ENCODE results near the gene VPS13C.
"Not testable (repeated sequence)": the region's sequence is repeated elsewhere in the genome, so short reads cannot be mapped to it uniquely, and the experiment has no call there.

The VPS13C gene

DNA sequence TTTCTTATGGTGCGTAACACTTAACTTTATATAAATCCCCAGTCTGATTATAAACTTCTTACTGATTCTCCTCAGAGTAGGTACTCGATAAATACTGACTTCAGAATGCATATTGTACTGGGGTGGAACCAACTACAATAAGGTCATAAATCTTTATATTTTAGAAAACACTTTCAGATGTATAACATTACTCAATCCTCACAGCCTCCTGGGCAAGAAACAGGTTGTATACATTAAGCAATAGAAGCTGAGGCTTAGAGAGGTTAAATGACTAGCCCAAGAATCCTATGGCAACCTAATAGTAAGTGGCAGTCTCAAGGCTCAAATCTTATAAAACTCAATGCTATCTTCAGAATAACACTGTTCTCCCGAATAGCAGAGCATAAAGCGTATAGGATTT lies 9.1 kb downstream of the VPS13C start:
- no peak overlapping the region for H3K9ac ChIP-seq (ENCODE audit: low read length)
- H3K4me1 ChIP-seq (ENCODE audit: control insufficient read depth, insufficient read depth, low read length), result peaks cover 3% of the 10 kb centered on the region
- no peak overlapping the region for H3K4me3 ChIP-seq (ENCODE audit: low read length)

DNA sequence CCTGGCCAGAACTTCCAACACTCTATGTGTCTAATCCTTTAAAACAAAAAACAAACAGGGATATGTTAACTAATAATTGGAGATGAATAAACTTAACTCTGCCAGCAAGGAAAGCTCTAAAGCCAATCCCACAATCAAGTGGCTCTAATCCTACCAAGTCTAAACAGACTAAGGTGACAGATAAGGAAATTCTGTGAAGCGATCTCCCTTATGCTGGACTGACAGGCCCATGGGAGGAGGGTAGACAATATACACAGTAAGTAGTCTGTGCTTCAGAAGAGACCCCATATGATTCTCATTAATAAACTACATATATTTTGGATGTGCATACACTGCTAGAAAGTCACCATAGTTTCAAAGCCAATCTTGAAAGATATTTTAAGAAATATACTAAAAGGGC lies 10.1 kb downstream of the VPS13C start:
- Histone ChIP-seq H3K36me3 (ENCODE audit: control insufficient read depth, insufficient read depth, low read length) (no peaks in the 10 kb centered on the region), H3K4me3 (ENCODE audit: low read length) (no peak overlapping the region), H3K4me1 (ENCODE audit: control insufficient read depth, insufficient read depth, low read length) (peaks cover 3% of the 10 kb centered on the region), H3K9ac (ENCODE audit: low read length) (no peak overlapping the region), H3K27ac (ENCODE audit: low read depth, low read length) (no peak overlapping the region), H3K27me3 (ENCODE audit: control insufficient read depth, insufficient read depth, low read length) (no peaks in the 10 kb centered on the region)

More for the DNA sequence above, 9.1 kb downstream of the VPS13C start:
- H3K27me3 ChIP-seq (ENCODE audit: control insufficient read depth, insufficient read depth, low read length), result no peaks in the 10 kb centered on the region
- H3K36me3 ChIP-seq (ENCODE audit: control insufficient read depth, insufficient read depth, low read length), result no peaks in the 10 kb centered on the region
- no peak overlapping the region for H3K27ac ChIP-seq (ENCODE audit: low read depth, low read length)

DNA sequence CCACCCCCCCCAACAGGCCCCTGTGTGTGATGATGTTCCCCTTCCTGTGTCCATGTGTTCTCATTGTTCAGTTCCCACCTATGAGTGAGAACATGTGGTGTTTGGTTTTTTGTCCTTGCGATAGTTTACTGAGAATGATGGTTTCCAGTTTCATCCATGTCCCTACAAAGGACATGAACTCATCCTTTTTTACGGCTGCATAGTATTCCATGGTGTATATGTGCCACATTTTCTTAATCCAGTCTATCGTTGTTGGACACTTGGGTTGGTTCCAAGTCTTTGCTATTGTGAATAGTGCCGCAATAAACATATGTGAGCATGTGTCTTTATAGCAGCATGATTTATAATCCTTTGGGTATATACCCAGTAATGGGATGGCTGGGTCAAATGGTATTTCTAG lies 12.0 kb downstream of the VPS13C start:
- H3K27ac ChIP-seq (ENCODE audit: low read depth, low read length), result not testable (repeated sequence)

DNA sequence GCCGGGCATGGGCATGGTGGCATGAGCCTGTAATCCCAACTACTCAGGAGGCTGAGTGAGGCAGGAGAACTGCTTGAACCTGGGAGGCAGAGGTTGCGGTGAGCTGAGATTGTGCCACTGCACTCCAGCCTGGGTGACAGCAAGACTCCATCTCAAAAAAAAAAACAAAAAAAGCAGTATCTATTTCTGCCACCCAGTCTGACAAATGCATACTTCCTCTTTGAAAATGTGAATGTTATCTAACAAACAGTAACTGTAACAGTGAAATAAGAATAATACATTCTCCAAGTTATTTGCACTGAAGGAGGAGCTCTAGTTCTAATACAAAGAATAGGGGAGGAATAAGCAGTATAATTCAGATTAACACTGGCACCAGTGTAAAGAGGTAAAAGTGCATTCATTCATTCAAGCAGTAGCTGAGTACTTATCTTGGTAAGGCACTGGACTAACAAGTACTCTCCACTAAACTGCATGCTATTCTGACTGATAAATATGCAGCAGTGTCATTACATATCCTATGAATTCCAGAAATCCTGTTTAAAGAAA lies 12.9 kb downstream of the VPS13C start:
- Histone ChIP-seq H3K4me1 (ENCODE audit: control insufficient read depth, insufficient read depth, low read length) (no peaks in the 10 kb centered on the region), H3K36me3 (ENCODE audit: control insufficient read depth, insufficient read depth, low read length) (no peaks in the 10 kb centered on the region), H3K4me3 (ENCODE audit: low read length) (no peak overlapping the region), H3K27ac (ENCODE audit: low read depth, low read length) (no peak overlapping the region), H3K9ac (ENCODE audit: low read length) (no peak overlapping the region), H3K27me3 (ENCODE audit: control insufficient read depth, insufficient read depth, low read length) (no peaks in the 10 kb centered on the region)

More for the DNA sequence above, 12.0 kb downstream of the VPS13C start:
- H3K36me3 ChIP-seq (ENCODE audit: control insufficient read depth, insufficient read depth, low read length); H3K27me3 ChIP-seq (ENCODE audit: control insufficient read depth, insufficient read depth, low read length); H3K4me3 ChIP-seq (ENCODE audit: low read length); H3K9ac ChIP-seq (ENCODE audit: low read length); H3K4me1 ChIP-seq (ENCODE audit: control insufficient read depth, insufficient read depth, low read length): not testable (repeated sequence)

DNA sequence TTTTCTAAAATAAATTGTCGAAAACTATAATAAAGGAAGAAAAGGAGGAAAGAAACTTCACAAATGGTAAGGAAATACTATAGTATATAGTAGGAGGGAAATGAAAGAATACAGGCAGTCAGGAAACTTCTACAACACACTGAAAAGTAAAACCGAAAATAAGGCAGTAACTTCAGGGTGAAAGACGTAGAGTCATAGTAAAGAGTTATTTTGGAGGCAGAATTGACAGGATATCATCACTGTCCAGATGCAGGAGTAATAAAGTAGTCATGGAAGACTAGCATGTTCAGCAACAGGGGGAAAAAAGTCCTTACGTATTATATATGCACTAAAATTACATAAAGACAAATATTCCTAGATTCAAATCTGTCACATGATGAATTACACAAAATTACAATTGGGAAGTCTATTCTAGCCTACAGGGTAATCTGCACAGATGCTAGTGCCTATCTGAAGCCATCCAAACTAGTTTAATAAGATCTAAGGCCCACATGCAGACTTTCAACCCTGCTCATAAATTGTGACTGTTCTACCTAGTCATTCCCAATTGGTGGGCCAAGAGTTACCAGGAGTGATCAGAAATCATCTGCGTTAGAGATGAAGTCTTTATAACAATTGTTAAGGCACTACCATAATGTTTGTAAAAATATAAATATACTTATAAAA lies 14.0 kb downstream of the VPS13C start:
- no peaks in the 10 kb centered on the region for H3K4me1 ChIP-seq (ENCODE audit: control insufficient read depth, insufficient read depth, low read length)
- H3K27me3 ChIP-seq (ENCODE audit: control insufficient read depth, insufficient read depth, low read length), result no peaks in the 10 kb centered on the region
- H3K36me3 ChIP-seq (ENCODE audit: control insufficient read depth, insufficient read depth, low read length), result no peaks in the 10 kb centered on the region
- no peak overlapping the region for H3K4me3 ChIP-seq (ENCODE audit: low read length)
- H3K9ac ChIP-seq (ENCODE audit: low read length), result no peak overlapping the region
- H3K27ac ChIP-seq (ENCODE audit: low read depth, low read length), result no peak overlapping the region

DNA sequence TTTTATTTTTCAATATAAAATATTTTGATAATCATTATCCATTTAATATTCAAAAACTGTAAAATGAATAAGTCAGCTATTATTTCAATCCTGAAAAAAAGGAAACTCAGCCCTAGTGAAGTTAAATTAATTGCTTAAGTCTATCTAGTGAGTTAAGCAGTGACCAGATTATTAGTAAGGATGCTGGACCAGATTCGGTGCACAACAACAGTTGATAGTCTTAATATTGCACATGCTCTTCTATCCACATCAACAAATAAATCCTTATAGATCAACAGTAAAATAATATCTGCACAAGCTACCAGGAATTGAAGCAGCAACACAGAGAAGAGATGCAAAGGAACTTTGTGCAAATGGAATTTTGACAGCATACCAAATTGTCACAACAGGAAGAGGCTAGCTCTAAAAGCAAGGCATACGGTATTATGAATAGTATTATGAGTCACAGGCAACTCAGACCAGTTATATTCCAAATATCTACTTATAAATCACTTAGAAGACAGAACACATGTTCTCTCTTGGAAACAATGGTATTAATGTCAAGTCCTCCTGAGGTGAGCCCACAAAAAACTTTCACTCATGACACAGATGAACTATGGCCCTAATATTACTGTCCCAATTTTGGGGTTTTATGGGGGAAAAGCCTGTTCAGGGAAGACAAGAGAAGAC lies 24.9 kb downstream of the VPS13C start:
- H3K4me3 ChIP-seq (ENCODE audit: low read length), result no peak overlapping the region
- no peaks in the 10 kb centered on the region for H3K27me3 ChIP-seq (ENCODE audit: control insufficient read depth, insufficient read depth, low read length)
- no peaks in the 10 kb centered on the region for H3K4me1 ChIP-seq (ENCODE audit: control insufficient read depth, insufficient read depth, low read length)
- no peaks in the 10 kb centered on the region for H3K36me3 ChIP-seq (ENCODE audit: control insufficient read depth, insufficient read depth, low read length)
- no peak overlapping the region for H3K27ac ChIP-seq (ENCODE audit: low read depth, low read length)
- no peak overlapping the region for H3K9ac ChIP-seq (ENCODE audit: low read length)

DNA sequence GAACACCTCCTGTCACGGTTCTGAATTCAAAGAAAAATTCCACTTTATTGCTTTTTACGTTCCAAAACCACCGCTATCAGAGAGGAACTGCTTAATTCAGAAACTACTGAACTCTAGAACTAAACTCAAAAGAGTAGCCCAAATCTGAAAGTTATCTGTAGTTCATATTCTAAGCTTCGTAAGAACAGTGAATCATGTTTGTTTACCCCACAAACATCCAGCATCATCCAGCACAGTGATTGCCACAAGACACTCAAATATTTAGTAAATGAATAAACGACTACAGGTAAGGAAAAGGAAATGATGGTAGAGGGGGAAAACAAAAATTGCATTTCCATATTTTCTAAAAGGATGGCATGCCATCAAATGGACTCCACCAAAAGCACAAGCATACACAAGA lies 32.3 kb downstream of the VPS13C start:
- Histone ChIP-seq H3K9ac (ENCODE audit: low read length) (no peak overlapping the region), H3K36me3 (ENCODE audit: control insufficient read depth, insufficient read depth, low read length) (peaks cover 2% of the 10 kb centered on the region), H3K27ac (ENCODE audit: low read depth, low read length) (no peak overlapping the region), H3K4me3 (ENCODE audit: low read length) (no peak overlapping the region), H3K27me3 (ENCODE audit: control insufficient read depth, insufficient read depth, low read length) (no peaks in the 10 kb centered on the region), H3K4me1 (ENCODE audit: control insufficient read depth, insufficient read depth, low read length) (no peaks in the 10 kb centered on the region)

DNA sequence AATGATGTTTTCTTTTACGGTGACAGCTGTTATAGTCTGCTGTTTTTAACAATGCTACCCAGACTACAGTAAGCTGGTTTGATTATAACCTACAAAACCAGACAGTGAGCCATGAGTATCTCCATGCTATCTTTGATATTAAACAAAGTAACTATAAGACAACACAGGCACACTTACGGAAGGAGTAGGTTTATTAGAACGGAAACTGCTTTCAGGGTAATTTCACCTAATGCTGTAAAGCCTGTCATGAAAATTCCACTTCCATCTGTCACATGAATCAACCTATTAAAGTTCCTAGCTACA lies 33.0 kb downstream of the VPS13C start:
- Histone ChIP-seq H3K4me3 (ENCODE audit: low read length) (no peak overlapping the region), H3K4me1 (ENCODE audit: control insufficient read depth, insufficient read depth, low read length) (no peaks in the 10 kb centered on the region), H3K27ac (ENCODE audit: low read depth, low read length) (no peak overlapping the region), H3K9ac (ENCODE audit: low read length) (no peak overlapping the region), H3K27me3 (ENCODE audit: control insufficient read depth, insufficient read depth, low read length) (no peaks in the 10 kb centered on the region), H3K36me3 (ENCODE audit: control insufficient read depth, insufficient read depth, low read length) (peaks cover 2% of the 10 kb centered on the region)

DNA sequence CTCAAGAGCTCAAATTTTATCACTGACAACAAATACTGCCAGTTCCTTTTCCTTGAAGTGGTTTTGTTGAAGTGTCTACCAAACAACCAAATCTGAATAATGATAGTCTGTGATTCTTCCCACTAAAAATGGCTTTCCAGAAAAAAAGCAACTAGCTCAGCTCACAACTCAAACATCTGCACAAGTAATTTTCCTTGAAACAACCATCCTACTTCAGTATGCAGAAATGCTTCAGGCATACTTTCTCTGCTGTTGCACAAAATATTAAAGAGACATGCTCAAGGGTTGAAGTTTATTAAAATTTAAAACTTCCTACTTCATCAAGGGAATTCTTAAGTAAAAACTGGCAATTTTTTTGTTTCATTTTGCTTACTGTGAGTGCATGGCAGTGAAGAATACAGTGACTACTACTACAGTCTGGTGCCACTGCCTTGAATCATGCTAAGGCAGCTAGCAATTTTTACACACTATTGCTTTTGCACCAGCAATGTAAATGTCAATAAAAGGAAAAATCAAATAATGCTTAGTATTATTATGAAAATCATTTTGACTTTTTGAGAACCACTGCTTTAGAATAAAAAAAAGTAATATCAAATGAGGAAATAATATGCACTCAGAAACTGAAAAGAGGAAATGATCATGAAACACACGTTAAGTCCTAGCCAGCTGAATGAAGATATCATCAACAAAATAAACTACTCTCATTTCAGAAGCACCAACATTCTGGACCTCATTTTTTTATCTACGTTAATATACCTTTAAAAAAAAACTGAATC lies 33.6 kb downstream of the VPS13C start:
- Histone ChIP-seq H3K4me1 (ENCODE audit: control insufficient read depth, insufficient read depth, low read length) (no peaks in the 10 kb centered on the region), H3K9ac (ENCODE audit: low read length) (no peak overlapping the region), H3K27ac (ENCODE audit: low read depth, low read length) (no peak overlapping the region), H3K4me3 (ENCODE audit: low read length) (no peak overlapping the region), H3K27me3 (ENCODE audit: control insufficient read depth, insufficient read depth, low read length) (no peaks in the 10 kb centered on the region), H3K36me3 (ENCODE audit: control insufficient read depth, insufficient read depth, low read length) (peaks cover 2% of the 10 kb centered on the region)

DNA sequence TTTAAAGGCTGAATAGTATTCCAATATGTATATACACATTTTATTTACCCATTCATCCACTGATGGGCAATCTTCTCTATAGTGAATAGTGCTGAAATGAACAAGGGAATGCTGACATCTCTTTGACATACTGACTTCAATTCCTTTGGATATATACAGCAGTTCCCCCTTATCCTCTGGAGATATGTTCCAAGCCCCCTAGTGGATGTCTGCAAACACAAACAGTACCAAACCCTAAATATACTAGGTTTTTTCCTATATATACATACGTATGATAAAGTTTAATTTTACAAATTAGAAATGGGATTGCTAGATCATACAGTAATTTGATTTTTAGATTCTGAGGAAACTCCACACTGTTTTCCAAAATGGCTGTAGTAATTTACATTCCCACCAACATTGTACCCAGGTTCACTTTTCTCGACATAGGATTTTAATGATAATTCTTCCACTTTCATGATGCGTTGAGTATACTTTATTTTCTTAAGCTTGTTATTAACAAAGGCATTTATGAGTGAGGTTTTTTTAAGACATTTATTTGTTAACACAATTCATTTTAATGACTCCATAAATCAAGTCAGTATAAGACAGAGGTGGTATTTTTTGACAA lies 38.2 kb downstream of the VPS13C start:
- H3K4me3 ChIP-seq (ENCODE audit: low read length), result no peak overlapping the region
- no peak overlapping the region for H3K9ac ChIP-seq (ENCODE audit: low read length)
- H3K4me1 ChIP-seq (ENCODE audit: control insufficient read depth, insufficient read depth, low read length), result no peaks in the 10 kb centered on the region
- peaks cover 4% of the 10 kb centered on the region for H3K36me3 ChIP-seq (ENCODE audit: control insufficient read depth, insufficient read depth, low read length)
- H3K27ac ChIP-seq (ENCODE audit: low read depth, low read length), result no peak overlapping the region
- no peaks in the 10 kb centered on the region for H3K27me3 ChIP-seq (ENCODE audit: control insufficient read depth, insufficient read depth, low read length)

DNA sequence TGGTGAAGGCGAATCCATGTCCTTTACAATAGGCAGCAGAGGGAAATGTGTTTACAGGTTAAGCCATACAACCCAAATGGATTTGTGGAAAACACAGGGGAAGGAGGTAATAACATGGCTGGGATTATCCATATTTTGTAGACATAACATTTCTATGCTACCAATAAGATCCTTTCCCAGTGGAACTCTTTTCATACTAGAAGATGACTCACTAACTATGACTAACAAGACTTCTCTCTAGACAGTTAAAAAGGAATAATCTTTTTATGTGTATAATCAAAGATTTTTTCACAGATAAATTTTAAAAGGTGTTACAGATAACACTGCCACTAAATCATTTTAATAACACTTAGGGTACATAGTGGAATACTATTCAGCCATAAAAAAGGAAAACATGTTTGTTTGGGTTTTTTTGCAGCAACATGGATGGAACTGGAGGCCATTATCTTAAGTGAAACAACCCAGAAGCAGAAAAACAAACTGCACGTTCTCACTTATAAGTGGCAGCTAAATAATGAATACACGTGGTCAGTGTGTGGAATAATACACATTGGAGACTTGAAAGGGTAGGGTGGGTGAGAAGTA lies 39.6 kb downstream of the VPS13C start:
- Histone ChIP-seq H3K9ac (ENCODE audit: low read length) (no peak overlapping the region), H3K27me3 (ENCODE audit: control insufficient read depth, insufficient read depth, low read length) (no peaks in the 10 kb centered on the region), H3K4me3 (ENCODE audit: low read length) (no peak overlapping the region), H3K27ac (ENCODE audit: low read depth, low read length) (no peak overlapping the region), H3K4me1 (ENCODE audit: control insufficient read depth, insufficient read depth, low read length) (no peaks in the 10 kb centered on the region), H3K36me3 (ENCODE audit: control insufficient read depth, insufficient read depth, low read length) (peaks cover 4% of the 10 kb centered on the region)

DNA sequence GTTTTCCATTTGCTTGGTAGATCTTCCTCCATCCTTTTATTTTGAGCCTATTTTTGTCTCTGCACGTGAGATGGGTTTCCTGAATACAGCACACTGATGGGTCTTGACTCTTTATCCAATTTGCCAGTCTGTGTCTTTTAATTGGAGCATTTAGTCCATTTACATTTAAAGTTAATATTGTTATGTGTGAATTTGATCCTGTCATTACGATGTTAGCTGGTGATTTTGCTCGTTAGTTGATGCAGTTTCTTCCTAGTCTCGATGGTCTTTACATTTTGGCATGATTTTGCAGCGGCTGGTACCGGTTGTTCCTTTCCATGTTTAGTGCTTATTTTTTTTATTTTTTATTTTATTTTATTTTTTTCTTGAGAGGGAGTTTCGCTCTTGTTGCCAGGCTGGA lies 54.9 kb downstream of the VPS13C start:
- not testable (repeated sequence) for H3K4me3 ChIP-seq (ENCODE audit: low read length); H3K36me3 ChIP-seq (ENCODE audit: control insufficient read depth, insufficient read depth, low read length); H3K27me3 ChIP-seq (ENCODE audit: control insufficient read depth, insufficient read depth, low read length)

More for the DNA sequence above, 54.9 kb downstream of the VPS13C start:
- H3K27ac ChIP-seq (ENCODE audit: low read depth, low read length); H3K4me1 ChIP-seq (ENCODE audit: control insufficient read depth, insufficient read depth, low read length); H3K9ac ChIP-seq (ENCODE audit: low read length): not testable (repeated sequence)

All from rectal smooth muscle tissue (tissue), 1 donor.